ENCODE results near the gene SPACA7.

SPACA7 gene, protein sequence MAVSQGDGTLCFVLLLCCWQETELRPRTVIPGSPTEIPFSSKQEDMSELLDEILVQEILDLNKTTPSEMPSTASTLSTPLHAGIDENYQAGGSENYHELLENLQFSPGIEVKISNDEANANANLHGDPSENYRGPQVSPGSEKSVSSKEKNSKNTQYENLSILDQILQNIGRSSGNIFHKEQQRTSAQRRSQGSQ

DNA sequence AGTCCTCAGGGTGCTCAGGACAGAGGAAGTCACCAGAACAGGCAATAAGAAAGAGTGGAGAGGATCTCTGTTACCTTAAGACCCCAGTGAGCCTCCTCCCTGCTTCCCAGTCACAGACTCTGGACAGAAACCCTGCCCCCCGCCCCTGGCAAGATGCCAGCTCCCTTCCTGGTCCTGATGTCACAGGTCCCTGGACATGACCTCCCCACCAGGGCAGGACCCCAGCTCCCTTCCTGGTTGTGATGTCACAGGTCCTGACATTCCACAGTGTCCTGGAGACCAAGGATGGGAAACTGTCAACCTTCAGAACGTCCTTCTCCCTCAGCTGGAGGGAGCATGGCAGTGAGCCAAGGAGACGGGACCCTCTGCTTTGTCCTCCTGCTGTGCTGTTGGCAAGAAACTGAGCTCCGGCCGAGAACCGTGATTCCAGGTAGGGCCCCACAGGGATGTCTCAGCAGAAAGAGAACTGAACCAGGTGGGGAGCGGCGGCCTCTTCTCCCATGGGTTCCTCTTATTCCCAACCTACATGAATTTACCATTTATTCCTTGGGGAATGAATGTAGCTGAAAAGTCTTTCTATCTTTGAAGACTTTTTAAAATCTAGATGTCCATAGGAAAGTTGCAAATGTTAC is at the start of gene SPACA7:
TSS of gene SPACA7 (plus strand) at position 306 of the 632 bp plus-strand sequence. CDS start at position 337, 31 bp downstream.
- DNase-seq: no peak

DNA sequence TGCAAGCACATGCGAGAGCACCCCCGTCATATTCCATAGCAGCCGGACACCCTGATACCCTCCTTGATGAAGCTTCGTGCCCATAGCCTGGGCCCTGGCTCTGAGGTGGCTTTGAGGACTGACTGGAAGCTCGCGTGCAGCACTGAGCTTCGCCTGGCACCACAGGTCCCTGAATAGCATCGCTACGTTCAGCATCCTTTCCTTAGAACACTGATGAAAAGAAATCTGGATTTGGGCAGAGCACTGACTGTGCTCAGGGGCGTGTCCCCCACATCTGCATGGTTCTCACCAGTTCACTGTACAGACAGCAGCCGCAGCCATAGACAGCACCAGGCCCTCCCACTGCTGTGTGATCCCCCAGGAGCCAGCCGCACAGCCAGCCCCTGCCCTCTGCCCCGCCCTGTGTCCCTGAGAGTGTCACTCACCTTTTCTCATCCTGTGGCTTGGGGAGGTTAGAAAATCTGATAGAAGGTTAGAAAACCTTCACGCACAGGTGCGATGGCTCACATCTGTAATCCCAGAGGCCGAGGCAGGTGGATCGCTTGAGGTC is 49.3 kb upstream of the SPACA7 start:
- DNase-seq: no peak

DNA sequence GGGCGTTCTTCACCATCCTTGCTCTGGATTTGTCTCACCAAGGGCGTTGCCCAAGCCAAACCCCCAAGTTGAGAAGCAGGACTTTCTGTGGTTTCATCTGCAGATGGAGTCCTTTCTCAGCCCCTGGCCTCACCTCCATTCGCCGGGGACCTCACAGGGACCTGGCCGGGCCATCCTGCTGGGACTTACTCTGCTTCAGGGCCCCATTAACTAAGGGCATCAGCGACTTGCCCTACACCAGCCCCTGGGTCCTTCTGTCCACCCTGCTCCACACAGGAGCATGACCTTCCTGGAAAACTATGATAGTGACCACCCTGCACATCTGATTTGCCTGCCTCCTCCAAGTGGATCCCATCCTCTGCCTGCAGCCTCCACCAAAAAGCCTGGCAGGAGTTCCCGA is 47.2 kb upstream of the SPACA7 start:
- no peak for DNase-seq

DNA sequence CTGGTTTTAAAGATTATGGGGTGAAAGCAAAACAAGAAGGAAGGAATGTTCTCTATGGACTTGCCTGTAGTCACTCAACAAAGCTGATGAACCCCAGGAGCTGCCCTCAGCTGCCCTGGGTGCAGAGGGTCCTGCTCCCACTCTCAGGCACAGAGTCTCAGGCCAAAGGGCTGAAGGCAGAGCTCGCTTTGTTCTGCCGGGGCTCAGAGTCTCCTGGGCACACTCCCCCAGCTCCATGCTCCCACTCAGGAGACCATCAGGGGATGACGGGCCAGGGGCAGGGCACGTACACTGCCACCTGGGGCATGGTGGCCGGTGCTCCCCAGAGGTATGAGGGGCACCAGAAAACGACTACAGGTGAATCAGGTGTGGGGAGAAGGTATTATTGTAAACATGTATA is 46.8 kb upstream of the SPACA7 start:
- no peak for DNase-seq

DNA sequence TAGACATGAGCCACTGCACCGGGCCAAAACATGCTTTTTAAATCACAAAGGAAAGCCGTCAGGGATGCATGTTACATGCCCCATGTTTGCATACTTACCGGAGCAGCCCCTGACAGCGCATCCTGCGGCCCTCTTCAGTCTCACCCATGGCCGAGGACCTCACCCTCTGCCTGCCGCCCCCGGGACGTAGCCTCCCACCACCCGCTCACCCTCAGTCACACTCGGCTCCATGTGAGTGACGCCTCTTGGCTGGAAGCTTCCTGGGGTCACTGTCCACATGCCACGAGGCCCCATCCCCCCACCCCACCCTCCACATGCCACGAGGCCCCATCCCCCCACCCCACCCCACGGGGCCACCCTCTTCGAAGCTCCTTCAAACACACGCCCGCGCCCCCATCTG is 46.1 kb upstream of the SPACA7 start:
- DNase-seq: no peak

DNA sequence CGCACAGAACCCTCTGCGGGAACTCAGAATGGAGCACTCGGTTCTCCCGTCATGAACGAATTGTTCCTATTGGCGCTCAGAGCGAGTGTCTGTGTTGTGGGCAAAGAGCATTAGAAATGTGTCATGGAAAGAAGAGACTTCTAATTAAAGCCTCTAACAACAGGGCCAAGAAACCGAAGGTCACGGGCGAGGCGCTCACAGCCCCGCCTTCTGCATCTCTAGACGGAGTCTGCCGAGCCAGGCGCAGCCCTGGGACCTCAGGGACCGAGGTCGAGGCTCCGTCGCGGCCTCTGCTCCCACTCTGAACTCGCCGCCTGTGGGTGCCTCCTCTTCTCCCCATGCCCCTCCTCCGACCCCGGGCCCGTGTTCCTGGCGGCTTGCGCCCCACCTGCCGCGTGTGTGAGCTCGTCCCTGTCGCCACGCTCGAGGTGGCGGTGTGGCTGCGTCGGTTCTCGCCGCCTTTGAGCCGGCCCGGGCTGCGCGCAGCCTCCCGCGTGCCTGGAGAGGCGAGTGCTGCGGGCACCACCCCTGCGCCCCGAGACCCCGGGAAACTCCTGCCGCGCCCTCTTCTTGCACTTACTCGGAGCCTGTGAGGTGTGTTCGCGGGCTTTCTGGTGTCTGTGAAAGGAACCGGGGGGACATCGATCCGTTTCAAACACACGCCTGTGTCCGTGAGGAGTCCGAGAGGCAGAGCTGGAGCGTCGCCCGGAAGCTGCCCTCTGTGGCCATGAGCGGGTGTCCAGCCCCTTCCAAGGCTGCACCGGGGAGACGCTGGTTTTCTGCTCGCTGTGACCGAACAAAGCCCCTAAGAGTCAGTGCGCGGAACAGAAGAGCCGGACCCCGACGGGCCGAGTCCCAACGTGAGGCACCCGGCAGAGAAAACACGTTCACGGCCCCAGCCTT is 45.4 kb upstream of the SPACA7 start:
- no peak for DNase-seq

DNA sequence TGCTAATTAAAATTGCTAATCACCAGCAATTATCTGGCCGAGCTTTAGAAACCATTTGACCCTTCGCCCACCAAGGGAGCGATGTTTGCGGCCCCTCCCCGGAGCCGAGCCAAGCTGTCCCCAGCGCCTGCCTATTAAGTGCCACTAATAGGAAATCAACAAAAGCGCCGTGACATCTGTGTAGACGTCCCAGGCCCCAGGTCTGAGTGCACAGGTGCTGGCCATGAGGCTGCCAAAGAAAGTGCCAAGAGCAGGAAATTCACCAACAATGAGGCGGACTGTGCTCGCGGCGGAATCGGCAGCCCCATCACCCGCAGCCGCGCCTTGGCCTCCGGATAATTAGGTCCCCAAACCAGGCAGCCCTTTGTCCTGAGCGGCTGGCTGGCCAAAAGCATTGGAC is 44.5 kb upstream of the SPACA7 start:
- DNase-seq: no peak

DNA sequence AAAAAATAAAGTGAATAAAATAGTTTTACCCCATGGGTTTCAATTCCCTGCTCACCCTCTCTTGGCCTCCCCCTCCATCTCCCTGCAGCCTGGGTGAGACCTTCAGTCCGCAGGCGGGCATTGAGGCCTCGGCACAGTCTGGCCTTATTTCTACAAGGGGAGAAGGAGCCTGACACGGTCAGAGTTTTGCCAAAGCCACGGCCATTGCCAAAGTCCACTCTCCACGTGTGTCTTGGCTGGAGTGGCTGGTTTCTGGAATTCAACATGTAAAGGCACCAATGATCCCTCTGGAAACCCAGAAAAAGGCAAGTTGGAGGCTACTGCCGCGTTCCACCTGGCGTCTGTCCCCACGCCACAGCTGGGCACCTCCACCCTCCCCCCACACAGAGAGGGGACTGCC is 43.4 kb upstream of the SPACA7 start:
- DNase-seq: no peak

DNA sequence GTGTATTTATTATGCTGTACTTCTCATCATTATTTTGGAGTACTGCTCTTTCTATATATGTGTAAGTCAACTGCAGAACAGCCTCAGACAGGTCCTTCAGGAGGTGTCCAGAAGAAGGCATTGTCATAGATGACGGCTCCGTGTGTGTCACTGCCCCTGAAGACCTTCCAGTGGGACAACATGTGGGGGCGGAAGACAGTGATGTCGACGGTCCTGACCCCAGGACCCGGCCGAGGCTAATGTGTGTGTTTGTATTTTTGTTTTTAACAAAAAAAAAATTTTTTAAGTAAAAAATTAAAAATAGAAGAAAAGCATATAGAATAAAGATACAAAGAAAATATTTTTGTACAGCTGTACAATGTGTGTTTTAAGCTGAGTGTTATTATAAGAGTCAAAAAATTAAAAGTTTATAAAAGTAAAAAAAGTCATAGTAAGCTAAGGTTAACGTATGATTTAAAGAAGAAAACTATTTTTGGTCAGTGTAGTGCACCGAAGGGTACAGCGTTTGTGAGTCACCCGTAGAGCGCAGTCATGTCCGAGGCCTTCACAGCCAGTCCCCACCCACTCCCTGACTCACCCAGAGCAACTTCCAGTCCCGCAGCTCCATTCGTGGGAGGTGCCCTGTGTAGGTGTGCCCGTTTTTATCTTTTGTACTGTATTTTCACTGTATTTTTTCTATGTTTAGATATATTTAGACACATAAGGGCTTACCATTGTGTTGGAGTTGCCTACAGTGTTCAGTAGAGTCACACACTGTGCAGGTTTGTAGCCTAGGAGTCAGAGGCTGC is 42.2 kb upstream of the SPACA7 start:
- no peak for DNase-seq

DNA sequence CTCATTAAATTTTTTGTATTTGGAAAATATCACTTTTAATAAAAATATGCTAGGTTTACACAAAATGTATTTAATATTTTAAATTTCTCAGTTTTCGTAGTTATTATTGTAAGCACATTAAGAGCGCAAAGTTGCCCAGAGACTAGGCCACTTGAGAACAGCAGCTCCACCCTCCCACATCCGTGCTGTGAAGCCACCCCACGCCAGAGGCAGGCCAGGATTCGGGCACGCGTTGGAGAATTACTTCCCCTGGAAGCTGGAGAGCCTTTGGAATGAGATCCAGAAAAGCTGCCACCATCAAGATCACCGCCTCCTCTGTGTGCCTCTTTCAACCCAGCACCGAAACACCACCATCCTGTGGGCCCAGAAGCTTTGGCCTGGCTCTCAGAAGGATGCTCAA is 41.0 kb upstream of the SPACA7 start:
- DNase-seq: no peak

DNA sequence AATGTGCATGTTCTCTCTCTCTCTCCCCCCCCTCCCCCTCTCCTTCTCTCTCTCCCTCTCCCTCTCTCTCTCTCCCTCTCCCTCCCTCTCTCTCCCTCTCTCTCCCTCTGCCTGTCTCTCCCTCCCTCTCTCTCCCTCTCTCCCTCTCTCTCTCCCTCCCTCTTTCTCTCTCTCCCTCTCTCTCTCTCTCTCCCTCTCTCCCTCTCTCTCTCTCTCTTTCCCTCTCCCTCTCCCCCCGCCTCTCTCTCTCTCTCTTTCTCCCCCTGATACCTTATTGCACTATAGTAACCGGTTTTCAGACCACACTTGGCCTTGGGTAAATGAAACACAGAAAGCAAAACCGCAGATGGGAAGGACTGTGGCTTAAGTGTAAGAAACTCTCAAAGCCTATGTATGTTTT is 34.7 kb upstream of the SPACA7 start:
- DNase-seq: no peak

DNA sequence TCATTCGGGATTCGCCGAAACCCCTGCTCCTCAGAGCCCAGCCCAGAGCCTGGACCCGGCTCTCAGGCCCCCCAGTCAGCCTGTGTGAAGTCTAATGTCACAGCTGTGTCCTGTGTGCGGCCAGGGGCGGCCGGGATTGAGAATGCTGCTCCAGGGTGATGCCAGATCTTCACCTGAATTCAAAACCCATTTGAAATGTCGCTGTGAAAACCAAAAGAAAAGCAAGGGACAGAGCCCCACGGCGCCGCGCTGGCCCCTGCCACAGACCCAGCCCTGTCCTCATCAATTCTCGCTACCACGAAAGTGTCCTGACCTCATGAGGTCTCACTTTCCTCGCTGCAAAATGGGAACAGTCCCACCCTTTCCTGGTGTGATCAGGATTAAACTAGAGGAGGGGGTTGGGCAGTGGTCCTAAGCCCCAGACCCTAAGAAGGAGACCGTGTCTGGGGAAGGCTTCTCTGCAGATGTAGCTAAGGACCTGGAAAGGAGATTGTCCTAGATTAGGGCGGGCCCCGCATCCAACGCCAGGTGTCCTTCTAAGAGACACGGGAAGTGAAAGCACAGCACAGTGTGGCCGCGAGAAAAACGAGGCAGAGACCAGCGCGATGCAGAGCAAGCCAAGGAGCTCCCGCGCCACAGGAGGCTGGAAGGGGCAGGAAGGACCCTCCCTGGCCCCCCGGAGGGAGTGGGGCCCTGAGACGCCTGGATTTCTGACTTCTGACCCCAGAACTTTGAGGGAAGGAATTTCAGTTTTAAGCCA is 34.0 kb upstream of the SPACA7 start:
- no peak for DNase-seq

DNA sequence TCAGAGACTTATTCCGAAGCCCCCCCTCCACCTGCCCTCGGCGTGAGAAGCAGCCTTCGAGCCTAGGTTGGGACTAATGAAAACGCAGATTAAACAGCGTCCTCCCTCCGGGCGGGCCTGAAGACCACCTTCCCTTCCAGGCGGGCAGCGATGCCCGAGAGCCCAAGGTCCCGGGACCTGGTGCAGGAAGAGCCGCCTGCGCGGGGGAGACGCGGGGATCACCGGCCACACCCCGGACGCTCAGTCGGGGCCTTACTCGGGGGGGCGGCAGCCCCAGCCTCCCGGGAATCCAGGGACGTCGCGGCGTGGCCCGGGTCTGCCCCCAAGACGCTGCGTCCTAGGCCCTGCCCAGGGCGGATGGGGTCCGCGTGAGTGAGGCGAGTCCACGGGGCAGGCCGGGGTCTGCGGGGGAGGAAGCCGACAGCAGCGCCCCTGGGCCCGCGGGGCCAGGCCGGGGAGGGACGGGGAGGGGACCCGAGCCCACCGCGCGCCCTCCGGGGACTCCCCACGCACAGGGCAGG is 33.3 kb upstream of the SPACA7 start:
- no peak for DNase-seq

DNA sequence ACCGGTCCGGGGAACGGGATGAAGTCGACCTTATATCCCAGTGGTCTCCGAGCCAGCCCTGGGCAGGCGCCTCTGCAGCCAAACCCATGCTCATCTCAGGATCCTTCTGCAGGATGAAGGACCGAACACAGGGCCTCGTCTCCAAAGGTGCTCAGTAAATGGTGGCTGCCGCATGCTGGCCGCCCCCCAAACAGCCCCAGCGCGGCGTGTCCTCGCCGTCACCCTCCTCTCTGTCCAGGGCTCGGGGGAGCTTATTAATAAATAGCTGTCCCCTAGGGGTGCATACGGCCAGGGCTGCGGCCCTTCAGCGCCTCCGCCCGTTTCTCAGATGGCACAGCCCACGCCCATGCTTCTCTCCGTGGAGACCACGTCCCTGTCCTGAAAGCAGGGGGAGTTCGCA is 32.6 kb upstream of the SPACA7 start:
- no peak for DNase-seq

DNA sequence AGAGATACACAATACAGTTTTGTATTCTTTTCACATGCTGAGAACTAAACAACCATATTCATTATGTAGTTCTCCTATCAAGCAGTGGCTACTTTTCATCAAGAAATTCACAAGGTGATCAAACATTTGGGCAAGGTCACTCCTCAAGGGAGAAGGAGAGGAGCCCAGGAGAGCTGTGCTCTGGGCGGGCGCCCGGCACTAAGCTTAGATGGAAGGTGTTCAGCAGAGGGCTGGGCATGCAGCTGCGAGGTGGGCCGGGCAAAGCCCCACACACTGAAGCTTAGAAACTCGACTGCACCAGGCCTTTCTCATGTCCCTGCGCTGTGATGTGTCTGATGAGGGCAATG is 30.4 kb upstream of the SPACA7 start:
- DNase-seq: no peak

DNA sequence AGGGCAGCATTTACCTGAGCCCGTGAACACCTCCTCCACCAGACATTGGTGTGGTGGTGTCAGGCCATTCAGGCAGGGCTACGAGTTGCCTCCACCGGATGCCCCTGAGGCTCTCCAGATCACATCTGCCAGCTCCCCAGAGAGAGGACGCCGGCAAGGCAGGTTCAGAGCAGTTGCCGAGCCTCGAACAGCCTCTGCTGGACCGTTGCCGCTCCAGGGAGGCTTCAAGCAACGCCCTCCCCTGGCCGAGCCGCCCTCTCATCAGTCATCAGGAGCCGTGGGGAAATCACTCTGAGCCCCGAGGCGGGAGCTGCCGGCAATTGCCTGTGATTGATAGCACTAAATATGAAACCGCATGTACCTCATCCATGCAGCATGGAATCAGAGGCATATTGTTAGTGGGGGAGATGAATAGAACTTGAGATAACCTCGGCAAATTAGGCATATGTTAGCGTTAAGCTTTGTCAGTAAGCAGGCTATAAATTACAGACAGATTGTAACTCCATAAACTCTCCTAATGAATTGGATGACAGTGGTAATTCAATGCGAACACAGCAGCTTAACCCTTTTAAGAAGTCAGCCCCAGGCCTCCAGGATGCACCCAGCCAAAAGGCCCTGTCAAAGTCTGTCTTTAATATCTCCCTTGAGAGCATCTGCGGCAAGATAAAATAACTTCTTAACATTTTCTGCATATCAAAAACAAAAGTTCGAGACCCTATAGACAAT is 29.8 kb upstream of the SPACA7 start:
- DNase-seq: no peak

DNA sequence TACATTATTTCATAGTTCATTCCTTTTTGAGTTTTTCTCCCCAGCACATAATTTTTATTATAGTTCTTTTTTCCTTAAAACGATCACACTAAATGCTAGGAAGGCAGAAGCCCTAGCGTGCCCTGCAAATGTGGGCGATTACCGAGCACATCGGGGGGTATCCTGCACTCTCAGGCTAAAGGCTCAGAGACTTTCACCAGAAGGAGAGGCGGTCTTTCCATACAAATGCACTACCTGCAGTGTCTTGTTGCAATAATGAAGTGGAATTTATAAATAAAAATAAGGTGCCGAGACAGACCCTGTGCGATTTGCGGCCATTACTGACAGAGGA is 29.3 kb upstream of the SPACA7 start:
- no peak for DNase-seq

DNA sequence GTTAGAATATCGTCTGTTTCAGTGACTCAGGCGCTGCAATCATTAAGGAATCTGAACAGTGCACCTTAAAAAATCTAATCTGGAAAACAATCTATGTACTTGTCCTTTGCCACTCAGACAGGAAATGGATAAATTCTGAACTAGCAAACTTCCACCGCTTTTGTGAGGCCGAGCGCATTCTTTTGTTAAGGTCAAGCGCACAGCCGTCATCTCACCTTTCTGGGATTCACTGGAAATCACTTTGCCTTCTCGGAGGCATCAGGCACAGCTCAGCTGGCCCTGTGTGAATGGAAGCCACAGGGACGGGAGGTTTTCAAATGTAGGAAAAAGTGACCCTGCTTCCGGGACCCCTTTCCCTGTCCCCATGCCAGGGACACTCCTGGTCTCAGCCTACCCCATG is 28.2 kb upstream of the SPACA7 start:
- DNase-seq: no peak

DNA sequence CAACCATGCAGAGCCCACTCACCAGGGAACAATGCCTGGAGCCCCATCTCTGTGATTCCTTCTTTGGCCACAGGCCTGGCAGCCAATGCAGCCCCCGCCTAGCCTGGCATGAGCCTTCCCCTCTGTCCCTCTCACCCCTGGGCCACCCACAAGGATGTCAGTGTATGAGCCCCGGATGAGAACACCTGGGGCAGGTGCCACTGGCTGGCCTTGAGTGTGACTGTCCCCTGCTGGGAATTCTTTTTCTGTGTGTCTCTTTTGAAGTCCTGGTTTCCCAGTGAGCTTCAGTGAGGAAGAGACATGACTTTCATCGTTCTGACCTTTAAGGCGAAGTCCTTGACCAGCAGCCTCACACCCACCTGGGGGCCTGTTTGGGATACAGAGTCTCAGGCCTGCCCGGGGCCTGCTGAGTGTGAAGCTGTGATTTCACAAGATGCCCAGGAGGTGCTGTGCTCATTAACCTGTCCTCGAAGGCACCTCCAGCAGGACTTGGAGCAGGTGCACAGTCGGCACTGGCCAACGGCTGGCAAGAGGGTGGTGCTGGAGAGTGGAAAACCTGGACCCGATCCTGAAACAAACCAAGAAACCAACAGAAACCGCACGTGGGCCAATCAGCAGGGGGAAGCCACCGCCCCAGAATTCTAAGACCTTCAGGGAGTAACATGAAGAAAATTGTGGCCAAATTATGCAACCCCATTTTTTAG is 27.4 kb upstream of the SPACA7 start:
- no peak for DNase-seq

DNA sequence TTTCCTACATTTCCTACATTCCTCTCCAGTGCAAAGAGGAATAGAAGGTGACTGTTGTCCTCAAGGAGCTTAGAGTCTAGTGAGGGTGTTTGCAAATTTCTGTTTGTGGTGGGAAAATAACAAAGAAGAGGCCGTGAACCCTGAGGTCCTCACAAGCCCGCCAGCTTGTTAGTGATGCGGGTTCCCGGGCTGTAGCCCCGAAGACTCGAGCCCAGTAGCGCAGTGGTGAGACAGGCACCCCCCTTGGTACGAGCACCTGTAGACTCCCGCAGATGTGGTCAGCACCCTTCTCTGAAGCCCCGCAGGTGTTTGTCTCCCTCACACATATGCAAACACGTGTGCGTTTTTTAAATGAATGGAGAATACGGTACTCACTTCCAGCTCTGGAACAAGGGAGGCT is 26.5 kb upstream of the SPACA7 start:
- DNase-seq: no peak

DNA sequence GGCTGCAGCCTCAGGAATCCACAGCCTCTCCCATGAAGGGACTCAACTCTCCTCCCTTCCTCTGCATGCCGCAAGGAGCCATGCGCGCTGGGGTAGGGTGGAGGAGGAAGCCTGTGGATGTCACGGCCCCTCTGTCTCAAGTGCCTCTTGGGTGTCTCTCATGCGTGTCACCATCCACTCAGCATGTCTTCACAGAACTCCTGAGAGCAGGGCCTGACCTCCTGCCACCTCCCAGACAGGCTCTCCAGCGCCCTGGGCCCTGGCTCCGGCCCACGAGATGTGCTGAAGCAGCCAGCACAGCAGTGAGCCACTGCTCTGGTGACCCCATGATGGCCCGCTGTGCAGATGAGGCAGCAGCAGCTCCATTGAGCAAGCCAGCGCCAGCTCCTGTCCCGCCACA is 25.9 kb upstream of the SPACA7 start:
- no peak for DNase-seq
